NCI-H226 (cell line): ENCODE measurements around the gene MRM3.
"Not testable (repeated sequence)": the region's sequence is repeated elsewhere in the genome, so short reads cannot be mapped to it uniquely, and the experiment has no call there.

ENCODE experiments used
- DNase-seq: peaks from one replicate; pipeline ENCODE4 v3.0.0-alpha.2; 2015

The MRM3 gene

DNA sequence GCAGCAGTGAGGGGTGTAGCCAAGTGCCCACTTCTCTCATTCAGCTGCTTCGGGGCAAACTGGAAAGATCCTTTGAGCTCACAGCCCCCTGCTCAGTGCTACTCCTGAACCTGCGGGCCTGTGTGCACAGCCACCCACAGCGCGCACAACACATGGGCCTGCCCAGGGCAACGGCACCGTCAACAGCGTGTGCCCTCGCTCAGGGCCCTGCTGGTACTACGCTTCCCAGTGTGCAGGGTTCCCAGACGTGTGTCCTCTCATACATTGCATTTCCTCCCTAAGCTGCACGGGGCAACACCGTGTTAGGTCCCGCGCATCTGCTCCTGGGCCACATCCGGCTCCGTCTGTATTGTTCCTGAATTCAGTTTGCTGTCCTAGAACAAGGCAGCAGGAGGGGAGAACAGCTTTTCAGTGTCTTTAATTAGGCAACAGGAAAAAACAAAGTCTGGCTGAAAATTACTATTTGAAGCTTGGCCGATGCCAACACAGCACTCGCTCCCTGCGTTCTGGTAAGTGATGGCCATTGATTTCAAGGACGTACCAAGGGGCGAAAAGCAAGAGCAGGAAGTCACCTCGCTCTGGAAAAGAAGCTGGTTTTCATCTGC, 15.2 kb downstream of the MRM3 start:
- no peak for DNase-seq

DNA sequence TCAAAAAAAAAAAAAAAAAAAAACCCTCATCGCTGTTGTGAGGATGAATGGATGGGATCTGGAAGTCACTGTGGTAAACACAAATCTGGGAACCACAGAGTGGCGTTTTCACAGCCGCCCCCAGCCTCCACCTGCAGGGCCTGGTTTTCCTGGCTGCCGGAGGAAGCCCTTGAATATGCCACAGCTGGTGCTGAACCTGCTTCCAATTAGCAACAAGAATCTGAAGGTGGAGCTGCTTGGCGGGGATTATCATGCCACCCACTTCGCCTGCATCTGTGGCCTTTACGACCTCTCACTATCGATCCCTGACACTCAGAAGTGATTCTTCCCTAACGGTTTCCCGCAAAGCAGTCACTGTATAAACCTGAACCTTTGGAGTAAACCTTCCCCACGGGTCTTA, 16.1 kb downstream of the MRM3 start:
- DNase-seq: no peak

DNA sequence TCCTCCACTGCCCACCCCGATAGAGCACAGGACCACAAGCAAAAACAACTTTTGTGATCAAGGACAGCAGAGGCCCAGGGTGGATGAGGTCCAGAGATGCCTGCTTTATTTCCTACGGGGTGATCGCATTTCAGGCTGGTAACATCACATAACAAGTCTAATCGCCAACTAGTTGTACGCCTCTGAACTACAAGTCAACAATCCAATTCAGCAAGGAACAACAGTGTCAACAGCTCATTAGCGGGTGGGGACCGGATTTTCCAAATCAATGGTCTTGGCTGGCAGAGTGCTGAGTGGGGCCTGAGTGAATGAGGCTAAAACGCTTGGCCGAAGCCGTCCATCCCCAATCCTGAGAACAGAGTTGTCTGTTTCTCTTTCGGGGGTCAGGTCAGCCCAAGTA, 17.1 kb downstream of the MRM3 start:
- DNase-seq: no peak

DNA sequence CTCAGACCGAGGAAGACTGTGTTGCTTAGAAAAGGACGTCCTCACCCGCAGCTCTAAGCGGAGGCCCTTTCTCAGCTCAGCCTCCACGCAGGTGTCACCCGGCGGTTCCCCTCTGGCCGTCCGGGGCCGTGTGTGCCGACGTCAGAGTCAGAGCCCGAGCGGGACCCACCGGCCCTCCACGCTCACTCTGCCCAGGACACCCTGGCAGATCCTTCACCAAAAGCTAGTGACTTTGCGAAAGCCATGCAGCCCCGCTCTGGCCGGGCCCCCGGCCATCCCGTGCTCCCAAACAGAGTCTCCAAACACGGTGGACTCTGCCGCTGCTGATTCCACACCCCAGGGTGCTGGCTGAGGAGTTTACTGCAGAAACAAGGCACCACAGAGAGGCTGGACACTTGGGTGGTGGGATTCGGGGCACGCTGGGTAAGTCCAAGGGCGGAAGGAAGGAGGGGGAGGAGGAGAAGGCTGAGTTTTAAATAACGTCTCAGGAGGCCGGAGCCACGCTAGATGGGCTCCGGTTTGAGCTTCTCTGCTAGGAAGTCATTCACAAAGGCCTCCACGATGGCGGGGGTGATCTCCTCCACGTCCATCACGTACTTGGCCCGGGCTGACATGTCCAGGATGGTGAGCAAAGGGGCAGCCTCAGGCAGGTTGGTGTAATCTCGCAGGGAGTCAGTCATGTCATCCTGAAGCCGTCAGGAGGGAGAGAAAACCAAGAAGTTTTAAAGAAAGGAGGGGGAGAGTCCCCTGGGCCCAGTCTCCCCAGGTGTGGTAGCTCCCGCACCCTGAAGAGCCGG, 18.5 kb downstream of the MRM3 start:
- no peak for DNase-seq

DNA sequence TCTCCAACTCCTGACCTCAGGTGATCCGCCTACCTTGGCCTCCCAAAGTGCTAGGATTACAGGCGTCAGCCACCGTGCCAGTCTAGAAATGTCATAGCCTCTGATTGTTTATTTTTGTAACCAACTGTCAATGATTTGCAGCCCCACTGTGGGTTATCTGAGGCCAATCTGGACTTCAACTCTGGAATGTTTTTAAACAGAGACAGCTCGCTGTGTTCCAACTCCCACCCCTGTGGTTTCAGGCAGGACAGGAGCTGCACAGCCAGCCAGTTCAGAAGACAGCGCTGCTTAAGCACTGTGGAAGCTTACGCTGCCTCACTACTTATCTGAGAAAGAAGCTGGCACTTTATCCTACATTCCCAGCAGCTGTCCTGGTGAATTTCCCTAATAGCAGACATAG, 19.5 kb downstream of the MRM3 start:
- no peak for DNase-seq

DNA sequence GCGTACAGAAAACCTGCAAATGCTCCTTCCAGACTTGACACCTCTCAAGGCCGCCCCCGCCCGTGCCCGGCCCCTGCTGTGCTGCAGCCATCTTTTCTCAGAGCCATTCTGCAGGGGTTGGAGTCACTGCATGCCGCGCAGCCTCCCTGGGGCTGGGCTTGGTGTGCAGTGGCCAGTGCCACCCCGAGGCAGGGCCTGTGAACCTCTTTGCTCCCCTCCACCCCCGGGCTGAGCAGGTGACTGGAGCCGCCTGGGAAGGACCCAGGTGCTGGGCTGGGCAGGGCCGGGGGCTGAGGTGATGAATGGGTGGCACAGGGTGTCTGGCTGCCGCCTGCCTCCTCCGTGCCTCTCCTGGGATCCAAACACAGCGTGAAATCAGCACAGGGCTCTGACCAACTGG, 20.3 kb downstream of the MRM3 start:
- DNase-seq: no peak

DNA sequence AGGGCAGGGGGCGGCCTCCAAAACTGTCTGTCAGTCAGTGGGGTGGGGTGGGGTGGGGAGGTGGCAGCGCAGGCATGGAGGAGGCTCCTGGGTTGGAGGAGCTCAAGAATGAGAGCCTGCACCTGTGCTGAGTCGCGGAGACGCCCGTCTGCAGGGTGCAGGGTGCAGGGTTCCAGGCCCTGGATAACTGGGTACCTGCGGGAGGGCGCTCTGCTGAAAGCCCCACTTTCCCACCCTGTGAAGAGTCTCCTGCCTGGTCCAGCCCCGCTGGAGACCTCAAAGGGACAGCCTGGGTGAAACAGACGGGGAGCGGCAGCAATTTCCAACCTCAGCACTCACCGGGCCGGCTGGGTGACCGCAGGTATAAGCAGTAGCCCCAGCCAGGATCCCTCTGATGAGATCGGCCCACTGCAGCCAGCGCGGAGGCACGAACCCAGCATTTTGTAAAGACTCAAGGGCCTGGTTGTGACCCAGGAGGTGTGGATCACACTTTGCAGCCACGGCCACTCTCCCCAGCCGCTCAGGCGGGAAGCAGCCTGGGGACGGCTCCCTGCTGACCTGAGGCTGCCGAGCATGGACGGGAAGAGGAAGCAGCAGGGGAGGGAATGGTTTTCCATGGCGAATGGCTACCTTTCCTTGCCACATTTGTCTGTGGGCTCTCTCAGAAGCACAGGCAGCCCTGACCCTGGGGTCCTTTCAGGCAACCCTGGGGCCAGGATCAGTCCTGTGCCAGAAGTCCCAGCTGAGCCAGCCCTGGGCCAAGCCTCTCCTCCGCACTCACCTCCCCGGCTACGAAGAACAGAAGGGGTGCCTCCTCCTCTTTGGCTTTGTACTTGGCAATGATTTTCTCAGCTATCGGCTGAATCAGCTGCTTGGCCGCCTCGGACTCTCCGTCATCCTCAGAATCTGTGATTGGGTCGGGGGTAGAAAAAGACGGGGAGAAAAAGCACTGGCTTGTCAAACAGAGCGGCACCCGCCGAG, 21.0 kb downstream of the MRM3 start:
- no peak for DNase-seq

DNA sequence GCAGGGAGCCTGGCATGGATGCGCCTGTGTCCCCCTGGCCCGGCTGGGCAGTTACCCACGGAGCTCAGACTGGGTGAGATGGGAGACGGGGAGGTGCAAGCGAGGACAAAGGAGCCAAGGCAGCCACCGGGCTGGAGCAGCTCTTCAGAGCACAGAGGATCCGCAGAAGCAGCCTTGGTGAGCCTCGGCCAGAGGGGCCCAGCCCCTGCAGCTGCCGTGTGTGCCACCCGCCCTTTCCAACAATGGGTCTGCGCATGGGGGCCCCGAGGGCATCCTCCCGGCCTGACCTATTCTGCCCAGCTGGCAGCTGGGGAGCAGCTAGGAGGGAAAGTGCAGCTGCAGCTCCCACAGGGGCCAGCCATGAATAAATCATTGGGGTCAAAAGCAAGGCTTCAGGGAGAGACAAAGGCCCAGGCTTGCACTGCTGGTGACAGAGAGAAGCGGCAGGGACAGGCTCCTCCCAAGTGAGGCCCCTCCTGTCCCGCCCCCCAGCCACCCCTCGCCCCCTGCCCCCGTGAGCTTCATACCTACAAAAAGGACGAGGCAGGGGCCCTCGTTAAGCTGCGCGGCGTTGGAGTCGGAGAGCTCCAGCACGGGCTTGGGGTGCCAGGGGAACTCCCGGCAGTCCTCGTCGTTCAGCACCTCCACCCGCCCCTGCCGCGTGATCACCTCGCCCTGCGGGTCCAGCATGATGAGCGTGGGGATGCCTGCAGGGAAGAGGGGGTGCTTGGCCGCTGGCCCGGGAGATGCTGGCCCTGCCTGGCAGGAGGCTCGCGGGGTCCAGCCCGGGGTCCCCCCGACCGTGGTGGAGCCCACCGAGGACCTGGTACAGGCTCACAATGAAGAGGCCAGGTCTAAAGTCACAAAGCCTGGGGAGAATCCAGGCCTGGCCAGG, 22.6 kb downstream of the MRM3 start:
- DNase-seq: no peak

DNA sequence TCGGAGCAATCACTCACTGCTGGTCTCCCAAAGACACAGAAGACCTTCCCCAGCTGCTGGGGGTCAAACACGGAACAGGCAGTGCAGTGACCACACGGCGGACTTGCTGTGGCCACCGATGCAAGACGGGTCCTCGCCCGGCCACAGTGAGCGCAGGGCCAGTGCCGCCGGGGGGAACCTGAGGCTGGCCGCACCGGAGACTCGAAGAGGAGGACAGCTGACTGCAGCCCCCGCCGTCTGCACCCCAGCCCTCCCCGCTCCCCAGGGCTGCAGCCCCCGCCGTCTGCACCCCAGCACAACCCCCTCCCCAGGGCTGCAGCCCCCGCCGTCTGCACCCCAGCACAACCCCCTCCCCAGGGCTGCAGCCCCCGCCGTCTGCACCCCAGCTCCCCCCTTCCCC, 23.7 kb downstream of the MRM3 start:
- not testable (repeated sequence) for DNase-seq

DNA sequence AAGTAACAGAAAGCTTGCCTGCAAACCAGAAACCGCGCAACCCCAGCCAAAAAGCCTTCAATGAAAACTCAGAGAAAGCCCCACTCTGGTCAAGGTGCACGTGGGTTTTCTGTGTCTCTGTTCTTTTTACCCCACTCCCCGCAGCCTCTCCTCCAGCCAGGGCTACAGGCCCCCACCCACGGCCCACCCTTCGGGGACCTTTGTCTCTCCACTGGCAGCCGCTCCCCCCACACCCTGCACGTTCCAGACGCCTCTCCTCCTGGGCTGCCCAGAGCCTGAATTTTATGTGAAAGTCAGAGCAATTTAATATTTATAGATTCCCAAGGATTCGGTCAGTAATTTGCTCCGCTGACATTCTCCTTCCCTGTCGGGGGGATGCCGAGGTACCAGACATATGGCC, 24.2 kb downstream of the MRM3 start:
- DNase-seq: no peak

DNA sequence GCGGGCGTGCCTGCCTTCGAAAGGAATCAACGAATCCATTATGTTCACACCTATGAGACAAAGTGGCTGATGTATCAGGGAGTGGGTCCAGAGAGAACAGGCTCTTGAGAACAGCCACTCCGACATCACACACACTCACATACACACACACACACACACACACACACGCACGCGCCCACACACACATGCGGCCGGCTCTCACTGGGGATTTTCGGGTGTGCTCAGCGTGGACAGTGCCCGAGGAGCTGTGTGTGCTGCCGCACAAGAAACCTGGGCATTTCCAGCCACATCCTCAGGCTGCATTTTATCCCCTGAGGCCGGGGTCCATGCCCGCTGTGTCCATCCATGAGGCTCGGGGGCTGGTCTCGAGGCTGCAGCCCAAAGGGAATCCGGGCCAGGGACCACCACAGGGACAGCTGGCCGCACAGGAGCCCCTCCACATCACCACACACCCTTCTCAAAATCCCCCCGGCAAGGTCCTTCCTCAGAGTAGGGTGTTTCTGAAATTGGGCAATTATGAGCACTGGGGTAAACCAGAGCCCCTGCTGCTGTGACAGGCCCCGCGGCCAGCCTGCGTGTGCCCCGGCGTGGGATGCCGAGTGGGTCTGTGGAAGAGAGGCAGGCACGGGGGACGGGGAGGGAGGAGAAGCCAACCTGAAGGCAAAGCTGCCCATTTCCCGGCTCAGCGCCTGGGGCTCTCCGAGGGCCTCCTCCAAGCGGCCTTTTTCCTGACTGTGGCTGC, 24.8 kb downstream of the MRM3 start:
- DNase-seq: no peak

DNA sequence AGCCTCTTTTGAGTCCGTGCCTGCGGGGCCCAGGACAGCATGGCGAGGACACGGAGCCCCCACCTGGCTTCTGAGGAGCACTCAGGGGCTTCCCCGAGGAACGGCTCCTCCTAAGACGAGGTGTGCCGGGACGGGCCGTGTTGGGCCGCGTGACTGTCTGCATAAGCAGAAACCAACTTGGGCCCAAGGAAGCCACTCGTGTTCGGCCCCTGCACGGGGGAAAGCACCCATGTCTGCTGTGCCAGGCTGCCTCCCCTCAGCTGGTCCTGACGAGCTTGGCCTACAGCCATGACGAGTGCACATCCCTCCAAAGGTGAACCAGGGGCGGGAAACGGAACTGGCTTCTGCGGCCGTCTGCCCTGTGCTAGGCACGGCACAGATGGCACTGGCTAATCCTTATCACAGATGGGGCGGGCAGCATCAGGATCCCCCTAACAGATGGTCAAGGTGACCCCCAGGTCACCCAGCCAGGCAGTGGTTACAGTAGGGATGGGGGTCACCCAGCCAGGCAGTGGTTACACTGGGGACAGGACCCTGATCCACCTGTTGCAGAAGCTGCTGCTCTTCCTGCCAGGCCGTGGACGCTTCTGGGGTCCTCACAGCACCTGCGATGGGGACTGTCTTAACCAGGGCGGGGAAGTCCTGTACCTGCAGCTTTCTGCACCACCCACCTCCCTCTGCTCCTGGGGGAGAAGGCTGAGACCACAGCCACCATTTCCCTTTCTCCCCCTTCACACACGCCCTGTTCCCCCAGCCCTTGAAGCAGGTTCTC, 25.6 kb downstream of the MRM3 start:
- DNase-seq: no peak

DNA sequence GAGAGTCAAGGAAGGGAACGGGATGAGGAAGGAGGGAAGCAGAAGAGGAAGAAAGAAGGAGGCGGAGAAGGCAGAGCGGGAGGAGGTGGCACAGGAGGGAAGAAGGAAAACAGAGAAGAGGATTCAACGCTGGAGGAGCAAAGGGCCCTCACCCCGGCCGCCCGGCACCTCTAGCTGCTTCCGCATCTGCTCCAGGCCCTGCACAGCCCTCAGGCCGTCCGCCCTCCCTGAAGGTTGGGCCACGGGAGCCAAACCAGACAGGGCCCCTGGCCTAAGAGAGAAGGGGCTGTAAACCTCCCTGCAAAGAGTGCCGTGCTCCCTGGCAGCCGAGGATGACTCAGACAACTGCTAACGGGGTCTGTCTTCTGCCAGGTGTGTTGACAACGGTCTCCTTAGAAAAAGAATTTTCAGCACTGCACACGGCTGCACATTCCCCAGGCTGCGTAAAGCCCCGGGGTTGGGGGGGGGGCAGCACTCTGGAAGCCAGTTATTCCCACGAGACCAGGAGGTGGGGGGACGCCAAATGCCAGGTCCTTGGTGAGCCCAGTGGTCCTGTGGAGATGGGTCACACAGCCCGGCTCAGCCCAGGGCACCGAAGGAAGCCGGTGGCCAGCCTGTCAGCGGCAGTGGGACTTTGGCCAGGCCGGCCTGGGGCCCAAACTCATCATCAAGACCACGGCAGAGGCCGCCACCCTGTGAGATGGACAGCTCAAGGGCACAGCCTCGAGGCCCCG, 29.1 kb downstream of the MRM3 start:
- DNase-seq: no peak

DNA sequence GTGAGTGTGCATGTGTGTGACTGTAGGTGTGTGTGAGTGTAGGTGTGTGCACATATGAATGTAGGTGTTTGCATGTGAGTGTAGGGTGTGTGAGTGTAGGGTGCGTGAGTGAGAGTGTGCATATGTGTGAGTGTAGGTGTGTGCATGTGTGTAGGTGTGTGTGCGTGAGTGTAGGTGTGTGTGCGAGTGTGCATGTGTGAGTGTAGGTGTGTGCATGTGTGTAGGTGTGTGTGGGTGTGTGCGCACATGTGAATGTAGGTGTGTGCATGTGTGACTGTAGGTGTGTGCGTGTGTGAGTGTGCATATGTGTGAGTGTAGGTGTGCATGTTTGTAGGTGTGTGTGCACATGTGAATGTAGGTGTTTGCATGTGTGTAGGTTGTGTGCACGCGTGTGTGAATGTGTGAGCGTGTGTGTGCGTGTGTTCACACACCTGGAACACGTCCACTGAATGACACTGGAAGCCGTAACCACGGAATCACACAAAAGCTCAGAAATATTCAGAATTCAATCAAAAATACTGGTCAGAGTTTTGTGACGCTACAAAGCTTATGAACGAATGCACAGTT, 30.6 kb downstream of the MRM3 start:
- no peak for DNase-seq

DNA sequence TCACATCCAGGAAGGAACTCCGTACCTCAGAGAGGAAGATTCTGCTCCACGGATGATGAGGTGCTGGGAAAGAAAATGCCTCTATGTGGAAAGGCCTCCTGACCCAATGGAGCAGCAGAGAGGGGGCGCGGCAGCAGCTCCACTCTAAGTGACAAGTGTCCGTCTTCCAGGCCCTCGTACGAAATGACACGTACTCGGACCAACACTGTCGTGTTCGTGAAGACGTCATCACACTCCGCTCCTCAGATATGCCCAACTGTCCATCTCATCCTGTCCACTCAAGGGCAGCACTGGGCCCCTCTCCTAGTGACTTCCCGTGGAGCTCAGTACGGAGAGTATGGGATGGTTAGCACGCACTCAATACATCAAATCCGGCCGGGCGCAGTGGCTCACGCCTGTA, 32.2 kb downstream of the MRM3 start:
- no peak for DNase-seq

DNA sequence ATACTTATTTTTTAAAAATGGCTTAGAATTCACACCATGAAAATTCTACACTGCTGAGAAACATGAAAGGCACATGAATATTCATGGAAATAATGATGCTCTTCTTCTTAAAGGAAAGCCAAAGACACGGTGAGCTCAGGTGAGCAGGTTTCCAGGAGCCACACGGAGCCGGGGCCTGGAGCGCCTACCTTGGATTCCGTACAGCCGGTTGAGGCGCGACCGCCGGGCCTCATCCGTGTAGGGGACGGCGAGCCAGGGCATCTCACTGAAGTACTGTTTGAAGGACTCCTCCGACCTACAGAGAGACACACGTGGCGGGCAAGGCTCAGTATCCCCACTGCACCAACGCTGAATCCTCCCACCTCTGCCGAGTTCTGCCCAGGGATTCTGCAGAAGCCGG, 37.1 kb downstream of the MRM3 start:
- no peak for DNase-seq

DNA sequence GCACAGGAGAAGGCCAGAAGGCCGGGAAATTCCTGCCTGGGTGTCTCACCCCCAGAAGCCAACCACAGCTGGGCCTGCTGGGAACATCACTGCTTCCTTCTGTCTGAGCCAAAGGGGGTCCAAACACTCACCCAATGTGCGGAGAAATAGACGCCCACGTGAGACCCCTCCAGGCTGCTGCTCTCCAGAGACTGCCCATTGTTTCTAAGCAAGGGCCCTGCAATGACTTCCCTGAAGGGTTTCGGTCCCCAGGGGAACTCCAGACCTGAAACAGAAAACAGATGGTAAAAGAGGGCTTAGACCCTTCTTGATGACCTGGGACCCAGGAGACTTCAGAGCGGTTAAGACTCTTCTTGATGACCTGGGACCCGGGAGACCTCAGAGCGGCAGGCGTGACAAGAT, 41.3 kb downstream of the MRM3 start:
- no peak for DNase-seq

DNA sequence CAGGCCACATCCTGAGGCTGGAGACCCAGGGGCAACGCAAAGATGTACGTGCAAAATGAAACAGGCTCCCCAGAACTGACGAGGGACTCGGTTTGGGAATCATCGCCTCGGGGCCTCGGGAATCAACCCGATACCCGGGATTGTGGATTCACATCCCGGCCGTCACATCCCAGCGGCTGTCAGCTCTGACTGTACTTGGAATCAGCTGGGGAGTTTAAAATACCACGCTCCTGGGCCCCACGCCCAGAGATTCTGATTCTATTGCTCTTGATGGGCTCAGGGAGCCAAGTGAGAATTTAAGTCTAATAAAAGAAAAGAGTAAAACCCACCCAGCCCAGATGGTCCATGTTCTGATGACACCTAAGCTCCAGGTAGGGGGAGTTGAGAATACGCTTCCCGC, 42.2 kb downstream of the MRM3 start:
- DNase-seq: no peak

DNA sequence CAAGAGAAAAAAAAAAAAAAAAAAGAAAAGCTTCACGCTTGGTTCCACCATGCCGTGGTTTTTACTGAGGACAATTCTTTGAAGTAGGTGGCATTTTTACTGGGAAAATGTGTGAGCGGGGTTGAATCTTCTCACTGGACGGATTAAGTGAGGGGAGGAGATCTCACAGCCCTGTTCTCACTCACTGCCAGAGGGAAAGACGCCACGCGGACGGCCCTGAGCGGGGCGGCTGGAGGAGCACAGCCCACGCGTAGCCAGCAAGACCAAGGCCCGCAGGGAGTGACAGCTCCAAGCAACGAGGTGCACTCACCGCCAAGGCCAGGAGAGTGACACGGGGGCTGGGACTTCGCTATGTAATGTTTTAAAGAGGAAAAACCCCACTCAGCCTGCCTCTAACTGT, 43.1 kb downstream of the MRM3 start:
- no peak for DNase-seq

DNA sequence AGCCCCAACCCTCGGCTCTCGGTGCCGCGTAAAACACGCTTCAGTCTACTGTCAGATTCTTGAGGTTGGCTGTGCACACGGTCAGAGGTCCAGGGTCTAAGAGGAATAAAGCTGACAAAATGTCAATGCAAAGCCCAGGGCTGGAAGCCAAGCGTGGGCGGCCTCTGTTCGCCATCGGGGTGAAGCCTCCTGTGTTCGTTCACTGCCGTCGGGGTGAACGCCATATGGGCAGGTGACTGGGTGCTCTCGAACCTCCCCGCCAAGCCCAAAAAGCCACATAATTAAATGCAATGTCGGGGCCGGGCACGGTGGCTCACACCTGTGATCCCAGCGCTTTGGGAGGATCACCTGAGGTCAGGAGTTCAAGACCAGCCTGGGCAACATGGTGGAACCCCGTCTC, 44.6 kb downstream of the MRM3 start:
- no peak for DNase-seq
